HG03469 (cell line): ENCODE results near the gene MVD.

Source experiments
- ATAC-seq: cut with Tn5 transposase; IDR thresholded peaks from one replicate; pipeline ENCODE4 v1.9.1; 2021; ENCODE audit warnings: mild to moderate bottlenecking, moderate library complexity, moderate number of reproducible peaks; ENCODE audit not compliant: unreplicated experiment

Gene MVD

DNA sequence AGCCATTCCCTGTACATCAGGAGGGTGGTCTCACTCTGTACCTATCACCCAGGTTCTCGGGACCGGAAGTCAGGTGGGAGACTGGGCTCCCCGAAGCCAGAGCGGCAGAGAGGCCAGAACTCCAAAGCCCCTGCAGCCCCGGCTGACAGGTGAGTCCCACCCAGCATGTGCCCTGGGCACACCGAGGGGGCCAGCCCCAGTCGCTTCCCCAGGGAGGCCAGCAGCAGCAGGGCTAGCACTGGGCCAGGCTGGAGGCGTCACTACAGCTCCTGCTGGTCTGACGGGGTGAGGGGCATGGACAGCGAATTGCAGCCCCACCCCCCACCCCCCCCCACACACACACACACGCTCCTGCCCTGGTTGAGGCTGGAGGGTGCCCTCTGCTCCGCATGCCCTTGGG lies 32.5 kb downstream of the MVD start:
- no peak for ATAC-seq

GRCh38 chr16:88629835-88630234 lies 33.1 kb downstream of the MVD start:
- ATAC-seq = no peak

DNA sequence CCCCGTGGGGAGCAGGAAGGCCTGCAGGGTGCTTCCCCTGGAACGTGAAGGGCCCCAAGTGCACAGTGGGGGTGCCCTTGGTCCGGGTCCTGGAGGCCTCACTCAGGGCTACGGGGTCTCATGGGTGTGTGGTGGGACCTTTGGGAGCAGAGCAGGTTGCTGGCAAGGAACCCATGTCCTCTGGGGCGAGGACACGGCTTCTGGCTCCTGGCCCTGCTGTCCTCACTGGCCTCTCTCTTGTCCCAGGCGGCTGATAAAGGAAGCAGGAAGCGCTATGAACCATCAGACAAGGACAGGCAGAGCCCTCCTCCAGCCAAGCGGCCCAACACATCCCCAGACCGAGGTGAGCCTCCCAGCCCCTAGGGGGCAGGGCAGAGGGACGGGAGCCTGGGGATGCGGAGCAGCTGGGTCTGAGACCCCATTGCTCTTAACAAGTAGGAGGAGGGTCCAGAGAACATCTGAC lies 34.3 kb downstream of the MVD start:
- ATAC-seq = no peak

GRCh38 chr16:88627531-88628411 lies 35.1 kb downstream of the MVD start:
- ATAC-seq = no peak

DNA sequence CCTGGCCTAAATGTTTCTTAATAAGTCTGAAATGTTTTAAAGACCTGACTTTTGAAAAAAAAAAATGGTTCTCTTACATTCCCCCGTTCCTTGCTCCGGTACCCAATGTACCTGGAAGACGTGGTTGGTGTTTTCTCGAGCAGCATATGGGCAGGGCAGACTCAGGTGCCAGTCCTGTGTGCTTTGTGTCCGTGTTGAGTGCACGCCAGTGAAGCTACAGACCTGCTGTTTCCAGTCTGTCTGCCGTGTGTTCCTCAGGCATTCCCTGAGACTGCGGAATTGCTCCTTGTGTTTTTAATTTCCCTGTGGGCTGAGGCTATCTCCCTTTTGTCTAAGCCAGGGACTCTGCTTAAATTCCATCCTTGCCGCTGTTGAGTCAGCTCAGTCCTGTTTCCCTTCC lies 36.2 kb downstream of the MVD start:
- no peak for ATAC-seq

GRCh38 chr16:88624977-88625576 lies 37.8 kb downstream of the MVD start:
- no peak for ATAC-seq

GRCh38 chr16:88624481-88624880 lies 38.4 kb downstream of the MVD start:
- ATAC-seq = no peak

- no peak for ATAC-seq
Observed at GRCh38 chr16:88623858-88624257, 39.0 kb downstream of the MVD start.

DNA sequence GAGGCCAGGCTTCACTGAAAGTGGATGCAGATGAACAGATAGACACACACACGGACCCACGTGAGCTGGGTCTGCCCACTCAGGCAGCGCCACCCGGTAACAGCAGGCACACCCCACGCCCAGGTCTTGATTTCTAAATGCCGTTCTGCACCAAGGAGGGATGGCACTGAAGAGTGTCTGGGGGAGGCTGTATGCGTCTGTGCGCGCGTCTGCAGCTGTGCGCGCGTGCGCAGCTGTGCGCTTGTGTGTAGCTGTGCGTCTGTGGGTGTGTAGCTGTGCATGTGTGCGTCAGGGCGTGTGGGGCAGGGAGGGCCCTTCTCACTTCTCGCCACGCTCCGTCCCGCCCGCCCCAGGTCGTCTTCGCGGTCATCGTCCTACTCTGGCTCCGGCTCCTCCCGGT lies 40.0 kb downstream of the MVD start:
- no peak for ATAC-seq

DNA sequence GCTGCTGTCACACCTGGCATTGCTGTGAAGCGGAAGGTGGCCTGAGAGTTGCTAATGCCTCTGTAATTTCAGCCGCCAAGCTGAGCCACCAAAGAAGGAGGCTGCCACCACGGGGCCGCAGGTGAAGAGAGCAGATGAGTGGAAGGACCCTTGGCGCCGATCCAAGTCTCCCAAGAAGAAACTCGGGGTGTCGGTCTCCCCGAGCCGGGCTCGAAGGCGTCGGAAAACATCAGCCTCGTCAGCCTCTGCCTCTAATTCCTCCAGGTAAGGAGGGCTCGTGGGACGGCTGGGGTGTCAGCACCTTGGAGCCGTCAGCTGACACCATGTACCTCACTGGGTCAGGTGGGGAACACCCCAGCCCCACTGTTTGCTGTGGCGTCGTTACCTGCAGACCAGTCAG lies 40.8 kb downstream of the MVD start:
- ATAC-seq = no peak

DNA sequence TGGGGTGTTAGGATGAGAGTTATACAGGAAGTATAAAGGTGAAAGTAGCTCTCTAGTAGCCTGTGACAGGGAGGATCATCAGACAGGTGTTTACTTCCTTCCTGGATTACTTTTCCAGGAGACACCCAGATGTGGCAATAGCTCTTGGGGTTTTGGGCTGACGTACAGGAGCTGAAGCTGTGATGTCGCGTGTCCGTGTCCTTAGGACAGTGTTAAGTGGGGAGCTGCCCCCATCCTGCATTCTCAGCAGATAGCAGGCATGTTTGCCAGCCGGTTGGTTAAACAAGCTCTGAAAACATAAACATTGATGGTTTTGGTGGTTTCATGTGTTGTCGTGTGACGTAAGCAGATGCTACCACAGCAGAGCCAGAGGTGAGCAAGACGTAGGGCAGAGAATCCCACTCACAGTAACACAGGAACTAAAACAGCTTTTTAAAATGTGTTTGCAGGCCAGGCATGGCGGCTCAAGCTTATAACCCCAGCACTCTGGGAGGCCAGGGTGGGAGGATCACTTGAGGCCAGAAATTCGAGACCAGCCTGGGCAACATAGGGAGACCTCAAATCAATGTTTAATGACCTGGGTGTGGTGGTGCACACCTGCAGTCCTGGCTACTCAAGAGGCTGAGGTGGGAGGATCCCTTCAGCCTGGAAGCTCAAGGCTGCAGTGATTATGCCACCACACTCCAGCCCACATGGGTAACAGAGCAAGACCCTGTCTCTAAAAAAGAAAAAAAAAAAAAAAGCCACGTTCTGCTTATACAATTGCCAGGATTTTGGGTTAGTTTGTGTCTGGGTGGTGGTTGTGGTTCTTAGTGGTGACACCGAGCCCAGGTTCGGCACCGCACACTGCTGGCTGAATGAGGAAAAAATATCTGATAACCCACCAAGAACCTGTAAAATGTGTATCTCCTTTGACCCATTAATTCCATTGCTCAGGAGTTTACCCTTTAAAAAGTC lies 42.8 kb downstream of the MVD start:
- no peak for ATAC-seq

DNA sequence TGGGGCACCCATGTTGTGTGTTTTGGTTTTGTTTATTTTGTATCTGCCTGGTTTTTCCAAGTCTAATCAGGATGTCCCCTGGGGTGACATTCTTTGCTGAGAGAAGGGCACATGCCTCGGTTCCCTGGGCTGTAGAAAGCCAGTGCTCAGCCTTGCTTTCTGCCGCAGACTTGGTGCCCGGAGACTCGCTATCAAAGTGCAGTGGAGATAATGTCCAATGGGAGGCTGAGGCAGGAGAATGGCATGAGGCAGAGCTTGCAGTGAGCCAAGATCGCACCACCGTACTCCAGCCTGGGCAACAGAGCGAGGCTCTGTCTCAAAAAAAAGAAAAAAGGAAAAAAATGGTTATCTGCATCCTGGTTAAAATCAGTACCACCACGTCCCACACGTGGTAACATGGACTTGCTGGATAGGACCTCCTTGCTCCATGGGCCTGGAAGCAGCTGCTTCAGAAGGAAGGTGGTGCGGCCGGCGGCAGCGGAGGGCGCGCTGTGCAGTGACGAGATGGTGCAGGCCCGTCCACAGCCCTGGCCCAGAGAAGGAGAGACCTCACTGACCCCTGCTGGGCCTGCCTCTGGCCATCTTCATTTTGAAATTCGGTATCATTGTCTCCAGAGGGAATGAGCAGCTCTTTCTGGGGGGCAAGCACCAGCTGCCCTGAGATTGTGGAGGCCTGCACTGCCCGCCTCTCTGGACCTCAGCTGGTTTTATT lies 43.8 kb downstream of the MVD start:
- no peak for ATAC-seq

DNA sequence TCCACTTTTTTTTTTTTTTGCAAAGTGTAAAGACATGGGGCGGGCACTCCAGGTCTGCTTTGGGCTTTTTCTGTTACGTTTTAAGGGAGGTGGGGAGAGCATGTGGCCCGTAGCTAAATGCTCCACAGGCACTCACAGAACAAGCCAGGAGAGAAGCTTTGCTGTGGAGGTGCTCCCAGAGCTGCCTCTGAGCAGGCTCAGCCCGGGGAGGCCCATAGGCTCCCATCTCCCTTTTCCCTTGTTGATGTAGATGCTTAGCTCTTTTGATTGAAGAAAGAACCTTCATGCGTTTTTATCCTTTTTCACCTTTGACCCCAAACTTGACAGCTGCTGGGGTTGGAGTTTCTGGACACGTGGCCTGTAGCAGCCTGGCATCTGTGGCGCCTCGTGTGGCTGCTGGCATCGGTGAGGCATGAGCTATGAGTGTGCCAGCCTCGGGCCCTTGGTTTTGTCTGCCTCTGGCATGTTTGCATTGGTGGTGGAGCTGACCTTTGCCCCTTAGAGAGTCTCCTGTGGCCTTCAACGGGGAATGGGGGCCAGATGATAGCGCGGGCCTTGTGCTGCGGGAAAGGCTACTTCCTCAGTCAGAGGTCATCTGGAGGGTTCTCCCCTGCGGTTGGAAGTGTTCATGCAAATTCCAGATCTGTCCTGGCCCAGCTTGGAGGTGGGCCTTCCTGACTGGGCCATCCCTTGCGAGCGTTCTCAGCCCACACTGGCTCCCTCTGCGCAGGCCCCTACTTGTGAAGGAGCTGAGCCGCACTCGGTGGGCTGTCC lies 44.5 kb downstream of the MVD start:
- no peak for ATAC-seq

- no peak for ATAC-seq
Observed at GRCh38 chr16:88617268-88618031, 45.4 kb downstream of the MVD start.

- no peak for ATAC-seq
Observed at GRCh38 chr16:88616736-88617135, 46.2 kb downstream of the MVD start.

DNA sequence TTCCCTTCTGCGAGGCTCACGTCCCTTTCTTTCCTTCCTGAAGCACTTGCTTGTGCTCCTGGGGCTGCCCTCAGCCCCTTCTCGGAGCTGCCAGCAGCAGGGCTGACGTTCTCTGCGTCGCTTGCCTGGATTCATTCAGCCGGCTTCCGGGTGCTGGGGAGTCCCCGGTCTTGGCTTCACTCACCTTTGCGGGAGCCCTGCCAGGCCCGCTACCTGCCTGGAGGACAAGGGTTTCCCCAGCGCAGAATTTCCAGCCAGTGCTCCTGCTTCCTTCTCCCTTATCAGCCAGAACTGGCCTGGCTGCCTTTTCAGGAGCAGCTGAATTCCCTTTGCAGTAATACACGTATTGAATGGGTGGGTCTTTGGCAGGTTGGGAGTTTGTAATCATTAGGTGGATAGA lies 46.6 kb downstream of the MVD start:
- no peak for ATAC-seq

GRCh38 chr16:88614818-88615580 lies 47.9 kb downstream of the MVD start:
- ATAC-seq = no peak
